HT1080 (cell line): Measurements from ENCODE around the gene ANKRA2. TPM values are rescaled to one million over a fixed set of nuclear protein-coding genes. Genes with fewer than 3 reads are reported as not detected.
"Not testable (repeated sequence)": the region's sequence is repeated elsewhere in the genome, so short reads cannot be mapped to it uniquely, and the experiment has no call there.

Experiments
- DNase-seq: peaks from one replicate; pipeline ENCODE4 v3.0.0-alpha.2; 2015; ENCODE audit warnings: low read depth
- total RNA-seq: library from RNA; depleted of rRNA; stranded (reverse); fragments of >200 nt; shearing (Covaris generic); gene quantifications from 2 replicates; pipeline ENCODE4 v1.2.3, GENCODE V29; 2014

Gene ANKRA2
- total RNA-seq, 1 experiment from 2014 or later = 16.0 TPM

- no peak for DNase-seq
Measured at GRCh38 chr5:73552642-73553041, 12.8 kb downstream of the ANKRA2 start.

GRCh38 chr5:73550016-73550415, 15.4 kb downstream of the ANKRA2 start:
- DNase-seq = no peak

- DNase-seq = no peak
Measured at GRCh38 chr5:73545403-73545779, 20.0 kb downstream of the ANKRA2 start.

- DNase-seq = no peak
Measured at GRCh38 chr5:73544429-73545402, 20.7 kb downstream of the ANKRA2 start.

GRCh38 chr5:73542020-73542419, 23.4 kb downstream of the ANKRA2 start:
- no peak for DNase-seq

- DNase-seq = peak; percentile 94
Measured at GRCh38 chr5:73540192-73540591, 25.2 kb downstream of the ANKRA2 start.

- no peak for DNase-seq
Measured at GRCh38 chr5:73539730-73540129, 25.7 kb downstream of the ANKRA2 start.

- no peak for DNase-seq
Measured at GRCh38 chr5:73534971-73535370, 30.5 kb downstream of the ANKRA2 start.

- DNase-seq = no peak
Measured at GRCh38 chr5:73534011-73534644, 31.3 kb downstream of the ANKRA2 start.

- DNase-seq = no peak
Measured at GRCh38 chr5:73532195-73532594, 33.2 kb downstream of the ANKRA2 start.

GRCh38 chr5:73531356-73531755, 34.1 kb downstream of the ANKRA2 start:
- DNase-seq = no peak

- no peak for DNase-seq
Measured at GRCh38 chr5:73529081-73529480, 36.4 kb downstream of the ANKRA2 start.

GRCh38 chr5:73528248-73528647, 37.2 kb downstream of the ANKRA2 start:
- no peak for DNase-seq

- DNase-seq = no peak
Measured at GRCh38 chr5:73525606-73526203, 39.7 kb downstream of the ANKRA2 start.

- no peak for DNase-seq
Measured at GRCh38 chr5:73523861-73524260, 41.6 kb downstream of the ANKRA2 start.

- DNase-seq = no peak
Measured at GRCh38 chr5:73522989-73523388, 42.5 kb downstream of the ANKRA2 start.

- peak; percentile 83 for DNase-seq
Measured at GRCh38 chr5:73519531-73520283, 45.7 kb downstream of the ANKRA2 start.

GRCh38 chr5:73515232-73515631, 50.2 kb downstream of the ANKRA2 start:
- DNase-seq = no peak

GRCh38 chr5:73514418-73514817, 51.0 kb downstream of the ANKRA2 start:
- no peak for DNase-seq

- DNase-seq = no peak
Measured at GRCh38 chr5:73513996-73514395, 51.4 kb downstream of the ANKRA2 start.

- DNase-seq = not testable (repeated sequence)
Measured at GRCh38 chr5:73508521-73508920, 56.9 kb downstream of the ANKRA2 start.
